Measurements from ENCODE around the gene ZCCHC3. TPM values are rescaled to one million over a fixed set of nuclear protein-coding genes. Genes with fewer than 3 reads are reported as not detected.

Gene ZCCHC3
- total RNA-seq, 1 donor from 2014 or later: 40.5 TPM

DNA sequence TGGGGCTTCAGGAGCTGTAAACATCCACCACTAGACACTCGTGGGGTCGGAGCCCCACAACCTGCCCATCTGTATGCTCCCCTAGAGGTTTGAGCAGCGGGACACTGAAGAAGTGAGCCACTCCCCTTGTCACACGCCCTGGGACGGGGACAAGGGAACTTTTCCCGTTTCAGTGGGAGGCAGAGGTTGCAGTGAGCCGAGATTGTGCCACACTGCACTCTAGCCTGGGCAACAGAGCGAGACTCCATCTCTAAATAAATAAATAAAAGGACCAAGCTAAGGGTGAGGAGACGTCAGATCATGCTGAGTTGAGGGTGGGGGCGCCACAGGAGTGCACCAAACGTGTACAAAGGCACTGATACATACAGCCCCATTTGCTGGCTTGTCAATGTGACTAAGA is 8.4 kb downstream of the ZCCHC3 start:
- Mint-ChIP-seq H3K27ac (no peak overlapping the region), H3K27me3 (no peaks in the 10 kb centered on the region), H3K9me3 (no peaks in the 10 kb centered on the region), H3K36me3 (peaks cover 9% of the 10 kb centered on the region), H3K4me3 (no peak overlapping the region), H3K4me1 (ENCODE audit: unreplicated experiment) (peaks cover 34% of the 10 kb centered on the region)
- no peak for DNase-seq (ENCODE audit: extremely low spot score, unreplicated experiment)
- no peak for TF ChIP-seq CTCF (conservative IDR thresholded peaks at IDR 0.05)

- no peaks in the 10 kb centered on the region for H3K27me3 Mint-ChIP-seq
- peak overlapping the region; percentile 23 for H3K4me3 Mint-ChIP-seq
- TF ChIP-seq CTCF (conservative IDR thresholded peaks at IDR 0.05): no peak
- H3K9me3 Mint-ChIP-seq: no peaks in the 10 kb centered on the region
- DNase-seq (ENCODE audit: extremely low spot score, unreplicated experiment): no peak
- peak overlapping the region; percentile 35 for H3K27ac Mint-ChIP-seq
- no peaks in the 10 kb centered on the region for H3K36me3 Mint-ChIP-seq
- H3K4me1 Mint-ChIP-seq (ENCODE audit: unreplicated experiment): peaks cover 19% of the 10 kb centered on the region
These were observed 11.2 kb downstream of the ZCCHC3 start for GRCh38 chr20:308427-309038.

GRCh38 chr20:309306-309840 is 12.0 kb downstream of the ZCCHC3 start:
- no peak for DNase-seq (ENCODE audit: extremely low spot score, unreplicated experiment)
- peak overlapping the region; percentile 89 for H3K4me3 Mint-ChIP-seq
- H3K9me3 Mint-ChIP-seq: no peaks in the 10 kb centered on the region
- no peaks in the 10 kb centered on the region for H3K36me3 Mint-ChIP-seq
- peak overlapping the region; percentile 86 for H3K27ac Mint-ChIP-seq
- peaks cover 19% of the 10 kb centered on the region for H3K4me1 Mint-ChIP-seq (ENCODE audit: unreplicated experiment)
- no peak for TF ChIP-seq CTCF (conservative IDR thresholded peaks at IDR 0.05)
- H3K27me3 Mint-ChIP-seq: no peaks in the 10 kb centered on the region

DNA sequence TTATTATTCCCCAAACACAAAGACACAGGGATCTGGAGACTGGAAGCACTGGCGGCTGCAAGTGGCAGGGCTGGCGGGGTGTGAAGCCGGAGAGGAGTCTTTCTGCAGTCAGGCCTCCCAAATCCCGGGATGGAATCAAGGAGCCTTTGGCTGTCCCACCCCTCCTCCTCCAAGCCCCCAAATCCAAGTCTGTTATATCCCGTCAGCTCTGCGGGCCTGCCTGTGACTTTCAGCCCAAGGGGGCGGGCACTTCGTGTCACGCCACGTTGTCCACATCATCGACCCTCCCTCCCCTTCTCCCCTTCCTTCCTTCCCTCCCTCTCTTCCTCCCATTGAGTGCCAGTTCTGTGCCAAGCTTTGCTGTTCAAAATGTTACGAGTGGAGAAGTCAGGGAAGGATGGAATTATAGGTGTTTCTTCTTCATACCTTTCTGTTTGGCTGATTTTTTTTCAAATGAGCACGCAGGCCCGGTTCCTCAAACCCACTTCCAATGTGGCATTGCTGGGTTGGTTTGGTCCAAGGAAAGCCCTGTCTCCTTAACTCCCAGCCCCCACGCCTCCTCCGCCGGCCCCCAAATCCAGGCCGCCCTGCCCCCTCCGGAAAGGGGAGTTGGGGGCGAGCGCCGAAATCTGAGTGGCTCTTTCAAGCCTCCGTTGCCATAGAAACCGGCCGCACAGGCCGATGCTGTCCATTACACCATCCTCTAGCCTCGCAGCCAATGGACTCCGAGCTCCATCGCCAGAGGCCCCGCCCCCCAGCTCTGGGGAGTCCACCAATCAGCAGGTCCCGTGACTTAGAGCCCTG is 12.7 kb downstream of the ZCCHC3 start:
- H3K36me3 Mint-ChIP-seq: no peaks in the 10 kb centered on the region

DNA sequence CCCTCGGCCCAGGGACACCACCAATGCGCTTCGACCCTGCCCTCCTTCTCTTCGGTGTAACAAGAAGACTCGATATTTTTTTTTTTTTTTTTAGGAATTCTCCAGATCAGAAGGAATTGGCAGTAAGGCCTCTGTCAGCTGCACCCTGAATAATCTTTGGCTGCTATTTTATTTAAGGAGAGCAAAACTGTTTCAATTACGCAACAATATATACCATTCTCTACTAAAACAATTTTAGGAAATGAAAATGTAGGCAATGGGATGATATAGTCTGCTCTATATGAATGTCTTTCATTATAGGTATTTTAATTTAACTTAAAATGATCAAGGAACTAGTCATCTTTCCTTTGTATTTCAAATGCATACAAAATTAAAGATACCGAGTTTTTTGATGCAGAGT is 13.3 kb downstream of the ZCCHC3 start:
- H3K9me3 Mint-ChIP-seq: no peaks in the 10 kb centered on the region
- peak overlapping the region; percentile 86 for H3K27ac Mint-ChIP-seq
- no peaks in the 10 kb centered on the region for H3K36me3 Mint-ChIP-seq
- no peaks in the 10 kb centered on the region for H3K27me3 Mint-ChIP-seq
- no peak for TF ChIP-seq CTCF (conservative IDR thresholded peaks at IDR 0.05)
- H3K4me3 Mint-ChIP-seq: peak overlapping the region; percentile 89
- peaks cover 19% of the 10 kb centered on the region for H3K4me1 Mint-ChIP-seq (ENCODE audit: unreplicated experiment)
- no peak for DNase-seq (ENCODE audit: extremely low spot score, unreplicated experiment)

More for the DNA sequence above, 12.7 kb downstream of the ZCCHC3 start:
- Mint-ChIP-seq H3K4me1 (ENCODE audit: unreplicated experiment) (peaks cover 19% of the 10 kb centered on the region), H3K27me3 (no peaks in the 10 kb centered on the region), H3K27ac (peak overlapping the region; percentile 86), H3K4me3 (peak overlapping the region; percentile 89), H3K9me3 (no peaks in the 10 kb centered on the region)
- TF ChIP-seq CTCF (conservative IDR thresholded peaks at IDR 0.05): no peak
- DNase-seq (ENCODE audit: extremely low spot score, unreplicated experiment): peak; percentile 97
